Upper lobe of right lung (tissue), 1 donor: ENCODE results near the gene BCAN. TPM values are rescaled to one million over a fixed set of nuclear protein-coding genes. Genes with fewer than 3 reads are reported as not detected.

ENCODE experiments used
- ATAC-seq: fragments of 200-7000 bp; cut with Tn5 transposase; one replicate; pipeline ENCODE4 v1.9.1; 2020; ENCODE audit warnings: mild to moderate bottlenecking, moderate library complexity
- DNase-seq: peaks from one replicate; pipeline ENCODE4 v3.0.0-alpha.2; 2020
- H3K27ac ChIP-seq: fragments of 200-600 bp; one replicate; pipeline ENCODE4 v1.8.0; 2022
- H3K27me3 ChIP-seq: fragments of 200-600 bp; one replicate; pipeline ENCODE4 v1.8.0; 2022; ENCODE audit warnings: mild to moderate bottlenecking
- H3K36me3 ChIP-seq: fragments of 200-600 bp; one replicate; pipeline ENCODE4 v1.8.0; 2022
- H3K4me1 ChIP-seq: fragments of 200-600 bp; one replicate; pipeline ENCODE4 v1.8.0; 2022
- H3K4me3 ChIP-seq: fragments of 200-600 bp; one replicate; pipeline ENCODE4 v1.8.0; 2022; ENCODE audit warnings: mild to moderate bottlenecking
- H3K9me3 ChIP-seq: fragments of 200-600 bp; one replicate; pipeline ENCODE4 v1.8.0; 2022
- CTCF ChIP-seq: fragments of 200-600 bp; IDR thresholded peaks from one replicate; pipeline ENCODE4 v1.8.0; 2022; ENCODE audit warnings: antibody characterized with exemption
- intact Hi-C: fragments of 100-400 bp; cut with DNase I; formaldehyde crosslinking; loops from one replicate; pipeline ENCODE4 v1.11.0; 2022
- total RNA-seq: library from RNA; stranded (reverse); fragmentation: NEBNext Ultra II Directional; extraction: Animal tissue kit (Norgen Biotek cat#: 25700); gene quantifications from one replicate; pipeline ENCODE4 v1.2.1, GENCODE V29; 2021
- donor health status: DM: no; HTN: yes; CAD: no; lungs with severe emphysema.

BCAN gene
- total RNA-seq, 1 donor from 2014 or later, result not detected

DNA sequence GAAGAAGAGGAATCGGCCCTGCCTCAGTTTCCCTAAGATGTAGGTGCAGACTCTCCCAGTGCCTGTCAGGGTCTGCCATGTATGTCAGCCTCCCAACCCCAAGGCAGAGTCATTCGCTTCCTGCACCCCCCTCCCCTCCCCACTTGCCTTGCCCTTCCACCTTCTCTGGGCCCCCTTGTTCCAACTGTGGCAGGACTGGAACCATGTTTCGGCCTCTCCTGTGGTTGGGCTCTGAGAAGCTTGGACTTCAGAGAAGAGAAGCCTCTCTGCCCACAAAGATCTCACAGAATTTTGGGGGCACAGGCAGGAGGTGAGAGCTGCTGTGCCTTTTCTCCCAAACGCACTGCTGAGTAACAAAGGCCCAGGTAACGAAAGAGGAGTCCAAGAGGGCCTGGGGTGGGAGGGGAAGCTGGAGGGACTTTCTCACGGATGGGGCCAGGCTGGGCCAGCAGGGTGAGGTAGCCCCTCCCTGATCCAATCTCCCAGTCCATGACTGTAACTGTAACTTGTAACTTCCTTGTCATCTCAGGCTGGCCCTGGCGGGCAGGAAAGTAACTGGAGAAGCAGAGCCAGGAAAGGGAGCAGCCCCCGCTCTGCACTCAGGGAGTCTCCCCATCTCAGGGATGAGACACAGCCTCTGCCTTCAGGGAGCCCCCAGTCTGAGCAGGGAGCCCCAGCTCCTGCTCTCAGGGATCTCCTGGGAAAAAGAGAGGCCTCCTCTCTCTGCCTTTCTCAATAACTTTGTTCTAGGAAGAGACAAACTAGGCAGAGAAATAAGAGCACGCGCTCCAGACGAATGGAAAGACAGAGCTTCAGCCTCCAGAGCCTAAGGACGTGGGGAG, 52.2 kb downstream of the BCAN start:
- TF ChIP-seq CTCF, result no peak
- Histone ChIP-seq H3K9me3 (no peaks in the 10 kb centered on the region), H3K4me1 (peaks cover 10% of the 10 kb centered on the region), H3K4me3 (no peak overlapping the region), H3K27ac (no peak overlapping the region), H3K27me3 (peaks cover 29% of the 10 kb centered on the region), H3K36me3 (no peaks in the 10 kb centered on the region)
- intact Hi-C loops, result loop anchor here (5.0 kb wide), 1 partner anchor 33 kb away; the partner anchor contains the start of genes ISG20L2 and METTL25B
- DNase-seq (no peak), ATAC-seq (no peak)

GRCh38 chr1:156694690-156694962, 52.7 kb downstream of the BCAN start:
- Histone ChIP-seq H3K27me3 (peaks cover 29% of the 10 kb centered on the region), H3K27ac (no peak overlapping the region)
- intact Hi-C loops, result loop anchor here (5.0 kb wide), 1 partner anchor 33 kb away; the partner anchor contains the start of genes ISG20L2 and METTL25B

GRCh38 chr1:156696755-156697154, 54.8 kb downstream of the BCAN start:
- DNase-seq (no peak), ATAC-seq (no peak)
- TF ChIP-seq CTCF, result no peak
- H3K4me3 ChIP-seq, result no peak overlapping the region
- intact Hi-C loops, result no loop called here
- H3K4me1 ChIP-seq, result peaks cover 10% of the 10 kb centered on the region
- no peaks in the 10 kb centered on the region for H3K9me3 ChIP-seq
- no peaks in the 10 kb centered on the region for H3K36me3 ChIP-seq
- peaks cover 21% of the 10 kb centered on the region for H3K27me3 ChIP-seq
- no peak overlapping the region for H3K27ac ChIP-seq

More at GRCh38 chr1:156694690-156694962, 52.7 kb downstream of the BCAN start:
- no peak for TF ChIP-seq CTCF
- DNase-seq (no peak), ATAC-seq (no peak)
- Histone ChIP-seq H3K9me3 (no peaks in the 10 kb centered on the region), H3K36me3 (no peaks in the 10 kb centered on the region), H3K4me1 (peaks cover 10% of the 10 kb centered on the region), H3K4me3 (no peak overlapping the region)

- Histone ChIP-seq H3K27me3 (peaks cover 22% of the 10 kb centered on the region), H3K4me1 (peaks cover 2% of the 10 kb centered on the region), H3K9me3 (no peaks in the 10 kb centered on the region), H3K36me3 (no peaks in the 10 kb centered on the region), H3K4me3 (no peak overlapping the region), H3K27ac (no peak overlapping the region)
- no peak for TF ChIP-seq CTCF
- DNase-seq (no peak), ATAC-seq (no peak)
- intact Hi-C loops, result no loop called here
These were observed 55.6 kb downstream of the BCAN start for GRCh38 chr1:156697481-156697880.

DNA sequence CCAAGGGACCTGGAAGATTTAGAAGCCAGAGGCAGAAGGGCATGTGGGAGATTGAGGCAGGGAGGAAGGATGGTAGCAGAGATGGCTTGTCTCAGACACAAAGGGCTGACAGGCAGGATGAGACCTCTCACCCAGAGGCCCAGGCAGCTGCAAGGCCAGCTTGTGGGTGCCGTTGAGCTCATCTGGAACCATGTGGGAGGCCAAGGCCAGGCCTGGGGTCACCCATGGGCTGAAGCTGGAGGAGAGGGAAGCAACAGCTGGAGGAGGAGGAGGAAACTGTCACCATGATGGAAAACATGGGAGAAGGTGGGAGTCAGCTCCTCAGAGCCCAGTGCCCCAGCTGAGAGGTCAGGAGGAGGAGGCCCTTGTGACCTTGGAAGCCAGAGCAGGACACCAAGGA, 57.1 kb downstream of the BCAN start:
- H3K27me3 ChIP-seq, result peaks cover 28% of the 10 kb centered on the region
- DNase-seq, result no peak
- peak; percentile 60 for ATAC-seq
- no peaks in the 10 kb centered on the region for H3K4me1 ChIP-seq
- no peaks in the 10 kb centered on the region for H3K9me3 ChIP-seq
- no peak for TF ChIP-seq CTCF
- H3K27ac ChIP-seq, result no peak overlapping the region
- no peak overlapping the region for H3K4me3 ChIP-seq
- intact Hi-C loops, result no loop called here
- H3K36me3 ChIP-seq, result no peaks in the 10 kb centered on the region
